Thymus (tissue), 14 donors: ENCODE results near the gene STATH. TPM values are rescaled to one million over a fixed set of nuclear protein-coding genes. Genes with fewer than 3 reads are reported as not detected.

Experiments used
- DNase-seq, 9 donors: peaks; one replicate each; pipeline ENCODE4 v3.0.0-alpha.2; 2013; ENCODE audit warnings: low spot score in 9 of 9, low read depth in 6 of 9, missing footprints in 1 of 9
- H3K27ac ChIP-seq, 2 donors: one replicate each; pipeline ENCODE4 v1.5.1; 2013; ENCODE audit warnings: control low read depth in 1 of 2, low read depth in 1 of 2, low read length in 1 of 2, mild to moderate bottlenecking in 1 of 2, moderate library complexity in 1 of 2
- H3K27me3 ChIP-seq, 2 donors: one replicate each; pipeline ENCODE4 v1.5.1; 2013; ENCODE audit warnings: low read length in 1 of 2; ENCODE audit not compliant: control insufficient read depth in 2 of 2, insufficient read depth in 1 of 2
- H3K36me3 ChIP-seq, 2 donors: one replicate each; pipeline ENCODE4 v1.5.1; 2013; ENCODE audit warnings: low read length in 1 of 2, mild to moderate bottlenecking in 1 of 2, moderate library complexity in 1 of 2; ENCODE audit not compliant: control insufficient read depth in 2 of 2, insufficient read depth in 2 of 2
- H3K4me1 ChIP-seq, 2 donors: one replicate each; pipeline ENCODE4 v1.5.1; 2013; ENCODE audit warnings: low read length in 2 of 2; ENCODE audit not compliant: control insufficient read depth in 2 of 2, insufficient read depth in 2 of 2
- H3K4me3 ChIP-seq, 2 donors: one replicate each; pipeline ENCODE4 v1.5.1; 2013; ENCODE audit warnings: low read length in 2 of 2, control low read depth in 1 of 2, mild to moderate bottlenecking in 1 of 2
- H3K9me3 ChIP-seq, 2 donors: one replicate each; pipeline ENCODE4 v1.5.1; 2013; ENCODE audit warnings: low read length in 1 of 2, mild to moderate bottlenecking in 1 of 2; ENCODE audit not compliant: control insufficient read depth in 2 of 2, insufficient read depth in 1 of 2
- WGBS: extraction: QIAGEN DNeasy Blood & Tissue Kit; methylation state at CpG from one replicate; pipeline ENCODE4 v1.1.7; 2013; 5-methylcytosine and 5-hydroxymethylcytosine counted together
- long read RNA-seq, 10 donors: transcript quantifications; one replicate each; lab custom pipeline, GENCODE V29; 2026
- polyA plus RNA-seq: library from polyadenylated mRNA; stranded (reverse); fragments of 200-250 nt; gene quantifications from one replicate; pipeline ENCODE4 v1.2.3, GENCODE V29; 2013
- total RNA-seq: library from RNA; stranded (reverse); fragments of 120-200 nt; gene quantifications from one replicate; pipeline ENCODE4 v1.2.4, GENCODE V29; 2013
- donor health status: healthy.

The STATH gene, protein sequence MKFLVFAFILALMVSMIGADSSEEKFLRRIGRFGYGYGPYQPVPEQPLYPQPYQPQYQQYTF
- total RNA-seq (1.3 TPM), polyA plus RNA-seq (11.9 TPM)
- long read RNA-seq, donor 1: 0 reads
- long read RNA-seq, donor 2: 0 reads
- long read RNA-seq, donor 3: 0 reads
- long read RNA-seq, donor 4: 0 reads
- long read RNA-seq, donor 5, partial matches to known transcripts: 0 of 2 reads
- long read RNA-seq, donor 5, other reads (novel, unspliced or antisense): 0 of 2 reads
- long read RNA-seq, donor 6: 0 reads
- long read RNA-seq, donor 7: 0 reads
- long read RNA-seq, donor 8: 0 reads
- long read RNA-seq, donor 9: 0 reads
- long read RNA-seq, donor 10: 0 reads

DNA sequence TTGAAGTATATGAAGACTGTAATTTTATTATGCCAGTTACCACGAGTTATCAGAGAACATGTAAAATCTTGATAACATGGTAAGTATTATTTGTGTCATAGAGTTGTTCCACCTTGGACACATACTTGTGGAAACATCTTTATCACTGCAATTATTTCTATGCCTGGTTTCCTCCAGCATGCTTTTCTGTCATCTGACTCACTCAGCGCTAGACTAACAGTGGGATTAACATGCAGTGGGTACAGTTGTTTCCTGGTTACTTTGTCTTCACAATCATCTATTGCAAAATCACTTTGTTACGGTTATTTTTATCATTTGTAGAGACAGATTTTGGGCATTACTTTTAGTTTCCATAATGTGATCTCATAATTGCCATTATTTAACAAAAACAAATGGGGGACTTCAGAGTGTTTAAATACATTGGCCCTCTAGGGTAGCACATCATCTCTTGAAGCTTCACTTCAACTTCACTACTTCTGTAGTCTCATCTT is at the start of gene STATH:
TSS of gene STATH (plus strand) at position 441 of the 491 bp plus-strand sequence. CDS start 2,472 bp downstream, outside the sequence.
- Histone ChIP-seq H3K27ac (no peak within 1 kb of the TSS), H3K4me1 (no peaks in the 10 kb centered on the region), H3K4me3 (no peak within 1 kb of the TSS), H3K9me3 (no peaks in the 10 kb centered on the region), H3K36me3 (no peaks in the 10 kb centered on the region), H3K27me3 (no peaks in the 10 kb centered on the region)
- 87% methylated on average over 3 of the region's 3 CpGs for WGBS
- DNase-seq: no peak

DNA sequence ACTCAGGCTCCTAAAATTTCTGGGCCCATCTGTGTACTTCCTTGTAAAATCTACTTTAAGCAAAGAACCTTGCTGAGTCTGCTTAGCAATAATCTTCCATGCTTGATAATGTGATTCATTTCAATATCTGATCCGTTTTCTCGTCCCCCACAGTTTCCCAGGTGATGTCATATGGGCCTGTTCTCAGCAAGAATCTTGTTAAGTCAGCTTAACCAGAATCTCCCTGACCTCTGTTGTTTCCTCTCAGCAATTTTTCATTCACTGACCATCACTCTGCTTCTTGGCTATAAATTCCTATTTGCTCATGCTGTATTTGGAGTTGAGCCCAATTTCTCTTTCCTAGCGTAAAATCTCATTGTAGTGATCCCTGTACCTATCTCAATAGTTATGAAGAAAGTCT is 44.2 kb upstream of the STATH start:
- 88% methylated on average over 3 of the region's 3 CpGs for WGBS
- no peaks in the 10 kb centered on the region for H3K36me3 ChIP-seq
- DNase-seq: no peak
- no peaks in the 10 kb centered on the region for H3K9me3 ChIP-seq
- no peaks in the 10 kb centered on the region for H3K4me1 ChIP-seq
- H3K4me3 ChIP-seq: no peak overlapping the region
- no peak overlapping the region for H3K27ac ChIP-seq
- no peaks in the 10 kb centered on the region for H3K27me3 ChIP-seq

DNA sequence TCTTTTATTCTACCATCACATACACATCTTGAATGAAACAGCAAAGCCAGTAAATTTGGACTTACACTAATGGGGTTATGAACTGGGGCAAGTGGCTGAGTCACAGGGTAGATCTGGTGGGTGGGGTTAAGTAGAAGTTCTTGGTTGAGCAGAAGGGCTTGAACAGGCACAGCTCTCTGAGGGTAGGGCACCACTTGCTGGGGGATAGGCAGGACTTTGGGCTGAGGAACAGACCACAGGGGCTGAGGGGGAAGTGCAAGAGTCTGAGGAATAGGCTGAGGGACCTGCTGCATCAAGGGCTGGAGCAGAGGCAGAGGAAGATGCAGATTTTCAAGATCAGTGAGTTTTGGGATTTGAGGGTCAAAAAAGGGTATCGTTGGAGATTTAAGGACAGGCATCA is 38.6 kb upstream of the STATH start:
- 100% methylated on average over 1 of the region's 1 CpG for WGBS
- Histone ChIP-seq H3K9me3 (no peaks in the 10 kb centered on the region), H3K36me3 (no peaks in the 10 kb centered on the region), H3K4me3 (no peak overlapping the region), H3K27me3 (no peaks in the 10 kb centered on the region), H3K27ac (no peak overlapping the region), H3K4me1 (no peaks in the 10 kb centered on the region)
- DNase-seq: no peak

DNA sequence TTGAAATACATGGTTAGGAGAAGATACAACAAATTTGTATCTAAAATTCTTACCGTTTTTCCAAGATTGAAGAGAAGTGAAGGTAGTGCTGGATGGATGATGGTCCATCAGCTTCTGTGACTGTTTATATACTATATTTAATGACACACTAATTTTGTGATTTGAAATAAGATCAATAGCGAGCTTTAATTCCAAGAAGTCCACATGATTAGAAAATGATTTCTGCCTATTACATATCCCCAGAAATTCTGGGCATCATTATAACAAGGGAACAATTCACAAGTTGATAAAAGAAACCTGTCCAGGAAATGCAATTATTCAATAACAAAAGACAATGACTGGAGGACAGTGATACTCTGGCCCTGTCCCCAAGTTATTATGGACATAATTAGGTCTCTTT is 30.1 kb upstream of the STATH start, which contains the start of gene CSN2:
TSS of gene CSN2 (minus strand) at position 101 of the 400 bp plus-strand sequence. CDS start 4,733 bp downstream, outside the sequence.
- no peaks in the 10 kb centered on the region for H3K4me1 ChIP-seq
- 94% methylated on average over 2 of the region's 2 CpGs for WGBS

DNA sequence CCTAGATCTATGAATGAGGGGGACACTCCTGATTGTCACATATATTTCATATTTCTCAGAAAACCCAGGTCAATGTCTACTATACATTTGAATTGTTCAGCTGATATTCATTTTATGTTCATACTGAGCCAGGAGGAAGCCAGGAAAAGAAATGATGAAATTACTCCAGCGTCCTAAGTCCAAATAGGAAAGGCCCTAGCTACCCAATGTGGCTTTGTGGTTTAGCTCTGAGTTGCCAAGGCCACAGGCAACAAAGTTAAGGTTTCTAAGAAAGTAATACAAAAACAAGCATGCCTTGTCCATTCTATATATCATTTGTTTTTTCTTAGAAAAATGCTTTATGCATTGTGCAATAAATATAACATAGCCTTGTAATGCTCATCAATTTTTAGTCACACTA is 25.7 kb upstream of the STATH start:
- H3K9me3 ChIP-seq: no peaks in the 10 kb centered on the region
- no peak overlapping the region for H3K4me3 ChIP-seq
- H3K36me3 ChIP-seq: no peaks in the 10 kb centered on the region
- no peak overlapping the region for H3K27ac ChIP-seq
- H3K4me1 ChIP-seq: no peaks in the 10 kb centered on the region
- H3K27me3 ChIP-seq: no peaks in the 10 kb centered on the region
- 18% methylated on average over 1 of the region's 1 CpG for WGBS
- no peak for DNase-seq

More for the DNA sequence above, 30.1 kb upstream of the STATH start, which contains the start of gene CSN2:
- no peaks in the 10 kb centered on the region for H3K9me3 ChIP-seq
- no peak within 1 kb of the TSS for H3K4me3 ChIP-seq
- no peak for DNase-seq
- H3K27ac ChIP-seq: no peak within 1 kb of the TSS
- H3K27me3 ChIP-seq: no peaks in the 10 kb centered on the region
- H3K36me3 ChIP-seq: no peaks in the 10 kb centered on the region

DNA sequence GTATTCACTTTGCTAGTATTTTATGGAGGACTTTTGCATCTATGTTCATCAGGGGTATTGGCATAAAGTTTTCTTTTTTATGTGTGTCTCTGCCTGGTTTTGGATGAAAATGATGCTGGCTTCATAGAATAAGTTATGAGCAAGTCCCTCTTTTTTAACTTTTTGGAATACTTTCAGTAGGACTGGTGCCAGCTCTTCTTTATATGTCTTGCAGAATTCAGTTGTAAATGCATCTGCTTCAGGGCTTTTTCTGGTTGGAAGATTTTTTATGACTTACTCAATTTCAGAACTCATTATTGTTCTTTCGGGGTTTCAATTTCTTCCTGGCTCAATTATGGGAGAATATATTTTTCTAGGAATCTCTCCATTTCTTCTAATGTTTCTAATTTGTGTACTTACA is 21.1 kb upstream of the STATH start:
- Histone ChIP-seq H3K9me3 (no peaks in the 10 kb centered on the region), H3K4me3 (no peak overlapping the region), H3K27ac (no peak overlapping the region), H3K36me3 (no peaks in the 10 kb centered on the region), H3K4me1 (no peaks in the 10 kb centered on the region), H3K27me3 (no peaks in the 10 kb centered on the region)
- peak in 1 of 9 donors; percentile 1 for DNase-seq
- WGBS: 96% methylated on average over 1 of the region's 1 CpG

DNA sequence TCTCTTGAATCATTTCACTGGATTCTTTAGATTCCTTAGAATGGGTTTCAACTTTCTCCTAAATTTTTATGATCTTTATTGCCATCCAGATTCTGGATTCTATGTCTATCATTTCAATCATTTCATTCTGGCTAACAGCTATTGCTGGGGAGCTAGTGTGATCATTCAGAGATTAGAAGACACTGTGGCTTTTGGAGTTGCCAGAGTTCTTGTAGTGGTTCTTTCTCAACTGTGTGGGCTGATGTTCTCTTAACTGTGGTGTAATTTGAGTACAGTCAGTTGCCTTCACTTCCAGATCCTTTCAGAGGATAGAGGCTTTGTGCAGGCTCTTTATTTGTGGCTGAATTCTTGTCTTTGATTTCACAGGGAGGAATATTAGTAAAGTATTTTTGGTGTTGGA is 18.2 kb upstream of the STATH start:
- DNase-seq: no peak
- Histone ChIP-seq H3K27me3 (no peaks in the 10 kb centered on the region), H3K4me3 (no peak overlapping the region), H3K27ac (no peak overlapping the region), H3K9me3 (no peaks in the 10 kb centered on the region), H3K36me3 (no peaks in the 10 kb centered on the region), H3K4me1 (no peaks in the 10 kb centered on the region)

DNA sequence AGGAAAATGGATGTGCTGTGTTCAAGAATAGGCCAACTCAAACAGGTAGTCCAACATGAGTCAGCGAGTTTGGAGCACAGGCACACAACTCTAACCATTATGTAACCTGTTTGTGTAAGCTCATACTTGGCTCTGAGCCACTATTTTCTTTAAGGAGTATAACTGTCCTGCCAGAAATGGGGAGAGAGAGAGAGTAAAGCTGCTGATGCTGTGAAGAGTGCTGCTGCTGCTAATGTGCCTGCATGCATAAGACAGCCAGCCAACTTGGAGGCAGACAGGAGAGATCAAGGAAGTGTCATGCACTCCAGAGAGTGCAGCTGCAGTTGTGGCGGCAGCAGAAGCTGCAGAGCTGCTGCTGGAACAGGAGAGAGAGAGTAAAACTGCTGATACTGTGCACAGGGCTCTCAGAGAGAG is 11.7 kb upstream of the STATH start:
- Histone ChIP-seq H3K36me3 (no peaks in the 10 kb centered on the region), H3K4me3 (no peak overlapping the region), H3K4me1 (no peaks in the 10 kb centered on the region), H3K9me3 (no peaks in the 10 kb centered on the region), H3K27me3 (no peaks in the 10 kb centered on the region), H3K27ac (no peak overlapping the region)
- DNase-seq: peak in 5 of 9 donors; percentile 1 to 14 (median 6)
- WGBS: 75% methylated on average over 2 of the region's 2 CpGs

DNA sequence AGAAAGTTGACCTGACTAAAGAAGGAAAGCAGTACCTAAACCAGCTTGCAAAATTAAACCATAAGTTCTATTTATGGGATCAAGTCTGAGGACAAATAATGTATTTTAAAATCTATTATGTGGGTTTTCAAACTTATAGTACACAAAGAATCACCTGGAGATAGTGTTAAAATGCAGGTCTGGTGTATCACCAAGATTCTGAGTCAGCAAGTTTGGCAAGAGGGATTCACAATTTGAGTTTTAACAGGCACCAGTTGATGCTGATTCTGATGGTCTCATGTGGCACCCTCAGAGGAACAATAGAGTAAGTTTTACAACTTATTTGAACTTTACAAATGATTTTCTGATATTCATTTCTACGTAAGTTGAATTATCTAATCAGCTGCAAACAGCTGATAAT is 9.1 kb upstream of the STATH start:
- 95% methylated on average over 1 of the region's 1 CpG for WGBS
- Histone ChIP-seq H3K27ac (no peak overlapping the region), H3K9me3 (no peaks in the 10 kb centered on the region), H3K36me3 (no peaks in the 10 kb centered on the region), H3K4me3 (no peak overlapping the region), H3K27me3 (no peaks in the 10 kb centered on the region), H3K4me1 (no peaks in the 10 kb centered on the region)
- no peak for DNase-seq
